Fibroblast of lung (primary cell): ENCODE measurements around the gene HNRNPL. TPM values are rescaled to one million over a fixed set of nuclear protein-coding genes. Genes with fewer than 3 reads are reported as not detected.

Experiments used
- DNase-seq, 2 donors: peaks; one replicate each; pipeline versions ENCODE4 v3.0.0 to v3.0.0-alpha.2; 2010; ENCODE audit warnings: low read depth in 2 of 2
- H2AFZ ChIP-seq: 2 replicates; pipeline ENCODE4 v1.5.1; 2012; ENCODE audit warnings: low read length, control low read depth, inconsistent platforms
- H3K27ac ChIP-seq: 2 replicates; pipeline ENCODE4 v1.5.1; 2011; ENCODE audit warnings: low read length, control low read depth; ENCODE audit not compliant: insufficient read depth
- H3K27me3 ChIP-seq: 2 replicates; pipeline ENCODE4 v1.5.1; 2011; ENCODE audit warnings: mild to moderate bottlenecking, low read length; ENCODE audit not compliant: control insufficient read depth, insufficient read depth
- H3K36me3 ChIP-seq: 2 replicates; pipeline ENCODE4 v1.5.1; 2011; ENCODE audit warnings: low read length; ENCODE audit not compliant: control insufficient read depth, insufficient read depth
- H3K4me1 ChIP-seq: 2 replicates; pipeline ENCODE4 v1.5.1; 2011; ENCODE audit warnings: low read length; ENCODE audit not compliant: control insufficient read depth, insufficient read depth; ENCODE audit errors: extremely low read depth
- H3K4me2 ChIP-seq: 2 replicates; pipeline ENCODE4 v1.5.1; 2011; ENCODE audit warnings: low read length, control low read depth; ENCODE audit not compliant: insufficient read depth; ENCODE audit errors: extremely low read depth
- H3K4me3 ChIP-seq, 4 experiments: fragments of 200-600 bp in 1 of 4; sonication (generic) in 1 of 4; replicated peaks in 1 of 4; 2 replicates each; pipeline ENCODE4 v1.5.1; 2011 to 2016; ENCODE audit warnings: low read length in 4 of 4, low read depth in 3 of 4, mild to moderate bottlenecking in 3 of 4, control low read depth in 2 of 4, inconsistent platforms in 1 of 4, mixed read lengths in 1 of 4; ENCODE audit not compliant: insufficient read depth in 1 of 4; ENCODE audit errors: control extremely low read depth in 1 of 4
- H3K79me2 ChIP-seq: 2 replicates; pipeline ENCODE4 v1.5.1; 2012; ENCODE audit warnings: mild to moderate bottlenecking, low read length, inconsistent platforms; ENCODE audit not compliant: control insufficient read depth, insufficient read depth
- H3K9ac ChIP-seq: 2 replicates; pipeline ENCODE4 v1.5.1; 2011; ENCODE audit warnings: mild to moderate bottlenecking, low read length, control low read depth; ENCODE audit not compliant: insufficient read depth
- H3K9me3 ChIP-seq: 2 replicates; pipeline ENCODE4 v1.5.1; 2012; ENCODE audit warnings: low read depth, low read length; ENCODE audit not compliant: control insufficient read depth, insufficient read depth
- H4K20me1 ChIP-seq: 2 replicates; pipeline ENCODE4 v1.5.1; 2011; ENCODE audit warnings: low read length; ENCODE audit not compliant: control insufficient read depth, insufficient read depth; ENCODE audit errors: extremely low read depth
- CTCF ChIP-seq, 2 donors: IDR thresholded peaks in 1 of 2; conservative IDR thresholded peaks in 1 of 2; 1 replicate in 1 of 2; 2 replicates in 1 of 2; pipeline ENCODE4 v1.5.1; 2011 to 2012; ENCODE audit warnings: low read length in 2 of 2, control low read depth in 1 of 2, inconsistent platforms in 1 of 2, low read depth in 1 of 2, mild to moderate bottlenecking in 1 of 2
- EZH2 ChIP-seq: IDR thresholded peaks from 2 replicates; pipeline ENCODE4 v1.5.1; 2012; ENCODE audit warnings: low read length, control low read depth, mild to moderate bottlenecking; ENCODE audit errors: missing control alignments
- polyA plus RNA-seq, 2 donors: library from polyadenylated mRNA; depleted of rRNA in 1 of 2; stranded (reverse) in 1 of 2; unstranded in 1 of 2; fragments of >200 nt; gene quantifications; 2 replicates each; pipeline ENCODE4 v1.2.1, GENCODE V29; 2011 to 2012; ENCODE audit warnings: missing spikeins in 1 of 2
- total RNA-seq: library from RNA; depleted of rRNA; stranded (reverse); fragments of >200 nt; gene quantifications from 2 replicates; pipeline ENCODE4 v1.2.1, GENCODE V29; 2014

HNRNPL gene
- total and polyA plus RNA-seq, 2 donors (not counting 1 experiment from before 2014, with no cell fraction given): 184 to 189 TPM

DNA sequence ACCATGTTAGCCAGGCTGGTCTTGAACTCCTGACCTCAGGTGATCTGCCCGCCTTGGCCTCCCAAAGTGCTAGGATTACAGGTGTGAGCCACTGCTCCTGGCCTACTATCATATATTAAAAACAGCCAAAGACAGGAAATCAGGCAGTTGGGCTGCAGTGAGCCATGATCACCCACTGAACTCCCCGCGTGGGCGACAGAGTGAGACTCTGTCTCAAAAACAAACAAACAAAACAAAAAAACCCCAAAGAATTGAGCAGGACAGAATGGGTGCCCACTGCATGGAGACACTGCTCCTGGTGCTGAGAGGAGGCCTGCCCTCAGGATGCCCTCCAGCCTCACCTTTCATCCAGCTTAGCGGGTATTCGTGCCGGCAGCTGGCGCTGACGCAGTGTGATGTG is 33.5 kb upstream of the HNRNPL start:
- no peak overlapping the region for H2AFZ ChIP-seq
- no peak overlapping the region for H3K27ac ChIP-seq
- H3K79me2 ChIP-seq: no peaks in the 10 kb centered on the region
- H3K4me1 ChIP-seq: no peaks in the 10 kb centered on the region
- no peaks in the 10 kb centered on the region for H3K9me3 ChIP-seq
- no peak for DNase-seq
- H3K4me3 ChIP-seq: no peak overlapping the region
- H3K9ac ChIP-seq: no peak overlapping the region
- no peaks in the 10 kb centered on the region for H3K36me3 ChIP-seq
- no peak overlapping the region for H3K4me2 ChIP-seq
- no peaks in the 10 kb centered on the region for H4K20me1 ChIP-seq
- TF ChIP-seq EZH2 (no peak), CTCF (conservative IDR thresholded peaks at IDR 0.05 in 1 of 2, IDR thresholded peaks at IDR 0.05 in 1 of 2; ENCODE audit: low read depth in 1 of 2, low read length in 2 of 2) (no peak)
- H3K27me3 ChIP-seq: no peaks in the 10 kb centered on the region

- H3K4me1 ChIP-seq: no peaks in the 10 kb centered on the region
- no peak overlapping the region for H3K4me2 ChIP-seq
- no peaks in the 10 kb centered on the region for H4K20me1 ChIP-seq
- H3K79me2 ChIP-seq: no peaks in the 10 kb centered on the region
- H3K27me3 ChIP-seq: no peaks in the 10 kb centered on the region
- H3K36me3 ChIP-seq: no peaks in the 10 kb centered on the region
- H2AFZ ChIP-seq: no peak overlapping the region
- no peak for DNase-seq
- TF ChIP-seq CTCF (conservative IDR thresholded peaks at IDR 0.05 in 1 of 2, IDR thresholded peaks at IDR 0.05 in 1 of 2; ENCODE audit: low read depth in 1 of 2, low read length in 2 of 2): no peak
- TF ChIP-seq EZH2: no peak
- H3K9ac ChIP-seq: no peak overlapping the region
- H3K4me3 ChIP-seq: no peak overlapping the region
- H3K27ac ChIP-seq: no peak overlapping the region
- H3K9me3 ChIP-seq: no peaks in the 10 kb centered on the region
These were observed 31.3 kb upstream of the HNRNPL start for GRCh38 chr19:38880882-38881609.

- Histone ChIP-seq H3K4me2 (no peak overlapping the region), H3K27ac (no peak overlapping the region), H3K9me3 (no peaks in the 10 kb centered on the region), H3K27me3 (no peaks in the 10 kb centered on the region), H2AFZ (no peak overlapping the region), H3K4me1 (no peaks in the 10 kb centered on the region), H3K79me2 (no peaks in the 10 kb centered on the region), H3K4me3 (no peak overlapping the region), H3K36me3 (no peaks in the 10 kb centered on the region), H3K9ac (no peak overlapping the region), H4K20me1 (no peaks in the 10 kb centered on the region)
- TF ChIP-seq EZH2: no peak
- TF ChIP-seq CTCF (conservative IDR thresholded peaks at IDR 0.05 in 1 of 2, IDR thresholded peaks at IDR 0.05 in 1 of 2; ENCODE audit: low read depth in 1 of 2, low read length in 2 of 2): no peak
- no peak for DNase-seq
These were observed 30.5 kb upstream of the HNRNPL start for GRCh38 chr19:38880076-38880881.
